ENCODE data around the gene NDUFC1.
A peak's percentile ranks its signal among the peaks of the same experiment; 100 is the strongest.
"Not testable (repeated sequence)": the region's sequence is repeated elsewhere in the genome, so short reads cannot be mapped to it uniquely, and the experiment has no call there.

The NDUFC1 gene

DNA sequence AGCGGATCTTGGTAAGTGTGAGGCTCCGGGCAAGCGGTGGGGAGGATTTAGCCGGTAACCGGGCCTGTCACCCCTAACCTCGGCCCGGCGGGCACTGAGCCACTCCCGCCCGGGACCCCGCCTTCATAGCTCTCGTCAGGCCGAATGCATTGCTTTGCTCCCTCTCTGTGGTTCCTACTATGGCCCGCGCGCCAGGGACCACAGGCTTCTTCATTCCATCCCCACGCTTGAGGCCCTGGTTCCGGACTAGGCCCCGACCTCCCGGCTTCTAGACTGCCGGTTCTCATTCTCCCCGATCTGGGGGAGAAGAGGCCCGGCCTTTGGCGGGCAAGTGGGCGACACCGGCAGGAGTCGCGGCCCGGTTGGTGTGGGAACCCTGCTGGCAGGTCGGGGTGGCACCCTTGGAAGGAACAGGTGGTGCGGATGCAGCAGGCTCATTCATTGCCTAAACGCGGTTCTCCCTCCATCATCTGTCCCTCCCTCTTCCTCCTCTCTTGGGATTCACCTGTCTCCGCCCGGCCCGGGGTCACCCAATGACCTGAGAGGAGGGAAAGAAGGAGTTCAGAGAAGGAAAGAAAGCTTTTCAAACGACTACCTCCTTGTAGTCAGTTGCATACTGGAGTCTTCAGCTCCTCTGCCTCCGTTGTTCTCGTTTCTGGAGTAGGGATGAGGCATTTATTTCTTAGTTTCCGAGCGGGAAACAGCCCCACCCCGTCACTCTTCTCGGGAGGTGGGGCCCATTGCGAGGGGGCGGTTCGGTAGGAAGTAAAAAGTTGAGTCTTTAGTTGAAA lies at the start of gene NDUFC1:
Gene NDUFC1, minus strand, starts transcription at position 657 of the 791 bp plus-strand sequence. CDS start 6,679 bp downstream, outside the sequence.
- peak; percentile 44 for DNase-seq

GRCh38 chr4:139337612-139338011 lies 35.3 kb upstream of the NDUFC1 start:
- no peak for DNase-seq

- DNase-seq = no peak
These were observed 30.8 kb upstream of the NDUFC1 start for GRCh38 chr4:139333046-139333445.

DNA sequence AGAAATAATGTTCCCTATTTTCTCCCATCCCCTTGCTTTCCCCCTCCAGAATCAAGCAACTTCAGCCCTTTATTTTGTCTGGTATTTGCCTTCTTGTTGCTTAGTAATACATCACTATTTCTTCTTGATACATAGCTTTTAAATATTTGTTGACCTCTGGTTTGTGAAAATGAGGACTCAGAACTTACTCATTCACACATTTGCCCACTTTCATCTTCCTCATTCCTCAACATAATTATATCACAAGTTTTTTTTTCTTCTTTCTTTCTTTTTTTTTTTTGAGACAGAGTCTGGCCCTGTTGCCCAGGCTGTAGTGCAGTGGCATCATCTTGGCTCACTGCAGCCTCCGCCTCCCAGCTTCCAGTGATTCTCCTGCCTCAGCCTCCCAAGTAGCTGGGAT lies 28.9 kb upstream of the NDUFC1 start:
- DNase-seq = peak; percentile 42

- no peak for DNase-seq
These were observed 28.0 kb upstream of the NDUFC1 start for GRCh38 chr4:139330283-139330682.

- DNase-seq = no peak
These were observed 27.5 kb upstream of the NDUFC1 start for GRCh38 chr4:139329665-139330200.

DNA sequence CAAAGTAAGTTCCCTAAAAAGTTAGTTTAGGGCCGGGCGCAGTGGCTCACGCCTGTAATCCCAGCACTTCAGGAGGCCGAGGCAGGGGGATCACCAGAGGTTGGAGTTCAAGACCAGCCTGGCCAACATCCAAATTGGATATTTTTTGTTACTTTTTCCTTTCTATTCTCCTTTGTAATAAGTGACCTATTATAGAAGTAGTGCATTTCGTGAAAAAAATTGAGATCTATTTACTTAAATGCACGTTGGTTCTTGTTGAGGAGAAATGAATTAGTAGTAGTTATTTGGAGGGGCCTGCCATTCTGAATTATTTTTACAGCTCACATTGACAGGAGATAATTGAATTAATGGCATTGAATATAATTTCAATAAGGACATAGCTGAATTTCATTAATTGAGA lies 22.3 kb upstream of the NDUFC1 start:
- DNase-seq = no peak

- DNase-seq = not testable (repeated sequence)
These were observed 20.3 kb upstream of the NDUFC1 start for GRCh38 chr4:139322541-139322940.

DNA sequence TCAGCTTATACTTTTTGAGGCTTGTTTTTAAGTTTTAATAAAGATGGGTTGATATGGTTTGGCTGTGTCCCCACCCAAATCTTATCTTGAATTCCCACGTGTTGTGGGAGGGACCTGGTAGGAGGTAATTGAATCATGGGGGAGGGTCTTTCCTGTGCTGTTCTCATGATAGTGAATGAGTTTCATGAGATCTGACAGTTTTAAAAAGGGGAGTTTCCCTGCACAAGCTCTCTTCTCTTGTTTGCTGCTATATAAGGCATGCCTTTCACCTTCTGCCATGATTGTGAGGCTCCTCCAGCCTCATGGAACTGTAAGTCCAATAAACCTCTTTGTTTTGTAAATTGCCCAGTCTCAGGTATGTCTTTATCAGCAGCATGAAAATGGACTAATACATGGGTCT lies 19.8 kb upstream of the NDUFC1 start:
- DNase-seq = not testable (repeated sequence)

GRCh38 chr4:139319571-139319970 lies 17.3 kb upstream of the NDUFC1 start:
- no peak for DNase-seq

GRCh38 chr4:139317635-139318034 lies 15.4 kb upstream of the NDUFC1 start:
- DNase-seq = no peak

- DNase-seq = no peak
These were observed 14.5 kb upstream of the NDUFC1 start for GRCh38 chr4:139316733-139317132.

DNA sequence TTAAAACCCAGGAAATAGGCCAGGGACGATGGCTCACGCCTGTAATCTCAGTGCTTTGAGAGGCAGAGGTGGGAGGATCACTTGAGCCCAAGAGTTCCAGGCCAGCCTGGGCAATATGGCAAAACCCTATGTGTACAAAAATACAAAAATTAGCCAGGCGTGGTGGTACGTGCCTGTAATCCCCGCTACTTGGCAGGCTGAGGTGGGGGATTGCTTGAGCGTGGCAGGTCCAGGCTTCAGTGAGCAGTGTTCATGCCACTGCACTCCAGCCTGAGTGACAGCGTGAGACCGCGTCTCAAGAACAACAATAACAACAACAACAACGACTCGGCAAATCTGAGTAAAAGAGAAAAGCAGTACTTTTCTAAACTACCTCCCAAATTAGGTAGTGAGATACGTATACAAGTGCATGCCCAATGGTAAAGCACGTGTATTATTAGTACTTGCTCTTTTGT lies 13.0 kb upstream of the NDUFC1 start:
- DNase-seq = no peak

DNA sequence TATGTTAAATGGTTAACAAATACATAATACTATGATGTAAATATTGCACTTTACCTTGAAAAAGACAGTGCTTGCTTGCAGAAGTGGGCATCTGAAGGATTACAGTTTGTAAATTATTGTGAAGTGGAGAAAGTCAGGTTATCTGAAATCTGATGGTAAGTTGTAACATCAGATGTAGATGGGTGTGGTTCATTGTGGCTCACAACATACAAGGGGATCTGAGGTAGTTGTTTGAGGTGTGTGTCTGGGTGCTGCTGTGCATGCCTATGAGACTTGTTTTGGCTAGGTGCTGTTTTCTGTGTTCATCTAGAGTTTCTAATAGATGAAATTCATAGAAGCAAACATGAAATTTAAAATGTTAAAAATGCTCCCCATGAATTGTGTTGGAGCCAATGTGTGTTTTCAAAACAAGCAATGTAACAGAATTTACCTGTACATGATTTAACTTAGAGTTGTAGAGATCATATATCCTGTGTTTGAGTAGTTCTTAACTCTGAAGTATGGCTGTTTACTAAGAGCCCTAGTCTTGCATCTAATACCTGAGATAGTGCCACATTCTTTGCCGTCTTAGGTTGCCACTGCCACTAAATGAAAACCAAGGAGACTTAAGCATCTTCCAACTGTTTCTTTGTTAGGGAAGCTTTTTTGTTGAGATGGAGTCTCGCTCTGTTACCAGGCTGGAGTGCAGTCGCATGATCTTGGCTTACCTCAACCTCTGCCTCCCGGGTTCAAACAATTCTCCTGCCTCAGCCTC lies 11.9 kb upstream of the NDUFC1 start:
- DNase-seq = no peak

DNA sequence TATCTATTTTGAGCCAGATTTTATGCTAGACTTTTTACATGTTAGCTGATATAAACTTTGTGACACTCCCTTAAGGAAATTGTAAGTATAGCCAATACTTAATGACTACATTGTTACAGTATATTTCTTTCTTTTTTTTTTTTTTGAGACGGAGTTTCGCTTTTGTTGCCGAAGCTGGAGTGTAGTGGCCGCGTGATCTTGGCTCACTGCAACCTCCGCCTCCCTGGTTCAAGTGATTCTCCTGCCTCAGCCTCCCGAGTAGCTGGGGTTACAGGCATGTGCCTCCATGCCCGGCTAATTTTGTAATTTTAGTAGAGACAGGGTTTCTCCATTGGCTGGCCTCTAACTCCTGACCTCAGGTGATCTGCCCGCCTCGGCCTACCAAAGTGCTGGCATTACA lies 11.1 kb upstream of the NDUFC1 start:
- DNase-seq = not testable (repeated sequence)

- DNase-seq = no peak
These were observed 10.5 kb upstream of the NDUFC1 start for GRCh38 chr4:139312552-139313332.

DNA sequence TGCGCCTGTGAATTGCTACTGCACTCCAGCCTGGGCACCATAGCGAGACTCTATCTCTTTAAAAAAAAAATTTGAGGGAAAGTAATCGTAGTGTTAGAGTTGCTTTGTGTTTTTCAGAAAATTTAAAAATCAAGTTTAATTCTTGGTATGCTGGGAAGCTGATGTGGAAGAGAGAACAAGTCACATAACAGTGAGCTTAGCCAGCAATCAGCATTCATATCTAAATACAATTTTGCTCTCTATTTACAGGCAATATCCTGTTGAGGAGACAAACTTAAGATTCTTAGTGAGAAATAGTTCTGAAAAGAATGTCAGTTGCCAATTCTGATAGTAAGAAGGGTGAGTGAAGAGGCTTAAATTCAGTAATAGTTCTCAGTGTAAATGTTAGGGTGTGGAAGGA lies 9.6 kb upstream of the NDUFC1 start:
- DNase-seq = no peak

DNA sequence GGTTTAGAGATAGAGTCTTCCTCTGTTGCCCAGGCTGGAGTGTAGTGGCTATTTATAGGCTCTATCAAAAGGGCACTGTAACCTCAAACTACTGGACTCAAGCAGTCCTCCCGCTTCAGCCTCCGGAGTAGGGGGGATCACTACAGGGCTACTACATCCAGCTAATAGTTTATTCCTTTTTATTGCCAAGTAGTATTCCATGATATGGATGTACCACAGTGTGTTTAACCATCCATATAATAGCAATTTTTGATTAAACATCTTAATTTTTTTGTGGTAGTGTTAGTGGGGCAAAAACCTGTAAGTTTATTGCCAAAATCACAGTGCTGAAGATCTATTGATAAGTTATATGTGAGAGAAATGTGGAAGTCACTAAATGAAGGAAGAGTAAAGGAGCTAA lies 2.6 kb upstream of the NDUFC1 start:
- no peak for DNase-seq

DNA sequence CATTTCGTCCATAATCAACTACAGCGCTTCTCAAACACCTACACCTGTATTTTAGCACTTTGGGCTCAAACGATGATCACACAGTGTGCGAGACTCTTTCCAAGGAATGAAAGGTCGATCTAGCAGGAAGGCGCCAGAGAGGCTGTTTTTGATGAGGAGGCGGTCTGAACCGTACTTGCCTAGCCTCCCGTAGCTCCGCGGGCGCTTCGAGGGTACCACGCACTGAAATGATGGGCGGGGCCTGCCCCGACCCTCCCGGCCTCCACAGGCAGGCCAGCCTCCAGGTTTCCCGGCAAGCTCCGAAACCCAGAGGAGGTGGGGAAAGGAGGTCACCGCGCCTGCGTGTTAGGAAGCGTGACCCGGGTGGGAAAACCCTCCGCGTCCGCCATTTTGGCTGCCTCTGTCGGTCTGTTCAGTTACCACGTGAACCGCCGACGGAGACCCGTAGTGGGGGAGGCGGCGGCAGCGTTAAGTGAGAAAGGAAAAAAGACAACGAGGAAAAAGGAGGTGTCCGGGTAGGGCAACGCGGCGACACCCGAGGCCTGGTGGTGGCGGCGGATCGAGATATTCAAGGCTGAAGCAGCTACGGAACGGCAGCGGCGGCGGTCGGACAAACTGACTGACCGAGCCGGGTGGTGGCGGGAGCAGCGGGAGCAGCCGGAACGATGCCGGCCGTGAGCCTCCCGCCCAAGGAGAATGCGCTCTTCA lies 1.0 kb downstream of the NDUFC1 start, which contains the start of gene NAA15:
Gene NAA15, plus strand, starts transcription at position 393 of the 708 bp plus-strand sequence. Its CDS starts 273 bp downstream, at position 666.
- peak; percentile 97 for DNase-seq

GRCh38 chr4:139300431-139301112 lies 1.7 kb downstream of the NDUFC1 start:
- DNase-seq = peak; percentile 63

GRCh38 chr4:139299536-139299935 lies 2.7 kb downstream of the NDUFC1 start:
- peak; percentile 41 for DNase-seq

DNA sequence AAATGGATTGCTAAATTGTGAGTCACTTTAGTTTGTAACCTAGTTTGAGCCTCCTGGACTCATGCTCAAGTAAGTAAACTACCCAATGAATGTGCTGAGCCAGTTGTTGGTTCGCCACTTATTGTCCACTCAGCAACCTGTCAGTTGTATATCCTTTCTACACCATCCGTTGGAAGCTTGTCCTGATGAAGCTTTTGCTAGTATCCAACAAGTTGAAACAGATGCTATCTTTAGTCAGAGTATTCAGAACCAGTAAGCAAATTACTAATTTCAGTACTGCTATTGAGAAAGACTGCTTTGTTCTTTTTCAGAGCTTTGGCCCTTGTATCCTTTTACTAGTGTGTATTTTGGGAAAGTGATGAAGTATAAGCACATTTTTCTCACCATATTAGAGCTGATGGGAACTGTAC lies 5.3 kb downstream of the NDUFC1 start:
- peak; percentile 27 for DNase-seq

Measured in fibroblast of skin of right biceps (primary cell).